Chondrocyte (in vitro differentiated cells): ENCODE data around the gene DMKN. TPM values are rescaled to one million over a fixed set of nuclear protein-coding genes. Genes with fewer than 3 reads are reported as not detected.

Experiments
- DNase-seq: peaks from one replicate; pipeline ENCODE4 v3.0.0; 2021; ENCODE audit warnings: mixed read lengths, low spot score
- H3K27ac Mint-ChIP-seq: one replicate; pipeline ENCODE4 v1.8.0; 2021; ENCODE audit warnings: mild to moderate bottlenecking, moderate library complexity, mixed read lengths; ENCODE audit not compliant: unreplicated experiment
- H3K27me3 Mint-ChIP-seq: 2 replicates; pipeline ENCODE4 v1.8.0; 2021; ENCODE audit warnings: low read depth, mixed read lengths
- H3K36me3 Mint-ChIP-seq: 2 replicates; pipeline ENCODE4 v1.8.0; 2021; ENCODE audit warnings: low read depth, mixed read lengths
- H3K4me1 Mint-ChIP-seq: 2 replicates; pipeline ENCODE4 v1.8.0; 2021; ENCODE audit warnings: low read depth, mild to moderate bottlenecking, mixed read lengths
- H3K4me3 Mint-ChIP-seq: one replicate; pipeline ENCODE4 v1.8.0; 2021; ENCODE audit warnings: mild to moderate bottlenecking, moderate library complexity, mixed read lengths; ENCODE audit not compliant: unreplicated experiment
- H3K9me3 Mint-ChIP-seq: 2 replicates; pipeline ENCODE4 v1.8.0; 2021; ENCODE audit warnings: low read depth, mixed read lengths
- long read RNA-seq: library from polyadenylated mRNA; stranded (forward); transcript quantifications from one replicate; pipeline ENCODE4 v2.0.0, GENCODE V29; 2021
- total RNA-seq: library from RNA; stranded (reverse); gene quantifications from 3 replicates; pipeline ENCODE4 v1.2.1, GENCODE V29; 2021
- TF ChIP-seq, protein P1 (sequence below): fragments of 200-600 bp; sonication (generic); IDR thresholded peaks from 2 replicates; pipeline ENCODE4 v1.5.0; 2021; ENCODE audit warnings: antibody characterized with exemption, mild to moderate bottlenecking, moderate library complexity

The DMKN gene, protein sequence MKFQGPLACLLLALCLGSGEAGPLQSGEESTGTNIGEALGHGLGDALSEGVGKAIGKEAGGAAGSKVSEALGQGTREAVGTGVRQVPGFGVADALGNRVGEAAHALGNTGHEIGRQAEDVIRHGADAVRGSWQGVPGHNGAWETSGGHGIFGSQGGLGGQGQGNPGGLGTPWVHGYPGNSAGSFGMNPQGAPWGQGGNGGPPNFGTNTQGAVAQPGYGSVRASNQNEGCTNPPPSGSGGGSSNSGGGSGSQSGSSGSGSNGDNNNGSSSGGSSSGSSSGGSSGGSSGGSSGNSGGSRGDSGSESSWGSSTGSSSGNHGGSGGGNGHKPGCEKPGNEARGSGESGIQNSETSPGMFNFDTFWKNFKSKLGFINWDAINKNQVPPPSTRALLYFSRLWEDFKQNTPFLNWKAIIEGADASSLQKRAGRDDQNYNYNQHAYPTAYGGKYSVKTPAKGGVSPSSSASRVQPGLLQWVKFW
- total RNA-seq: 1.3 to 2.1 TPM in 2 of 3 replicates, not detected in the other
- long read RNA-seq, partial matches to known transcripts: 0 of 1 reads
- long read RNA-seq, other reads (novel, unspliced or antisense): 1 of 1 reads

DNA sequence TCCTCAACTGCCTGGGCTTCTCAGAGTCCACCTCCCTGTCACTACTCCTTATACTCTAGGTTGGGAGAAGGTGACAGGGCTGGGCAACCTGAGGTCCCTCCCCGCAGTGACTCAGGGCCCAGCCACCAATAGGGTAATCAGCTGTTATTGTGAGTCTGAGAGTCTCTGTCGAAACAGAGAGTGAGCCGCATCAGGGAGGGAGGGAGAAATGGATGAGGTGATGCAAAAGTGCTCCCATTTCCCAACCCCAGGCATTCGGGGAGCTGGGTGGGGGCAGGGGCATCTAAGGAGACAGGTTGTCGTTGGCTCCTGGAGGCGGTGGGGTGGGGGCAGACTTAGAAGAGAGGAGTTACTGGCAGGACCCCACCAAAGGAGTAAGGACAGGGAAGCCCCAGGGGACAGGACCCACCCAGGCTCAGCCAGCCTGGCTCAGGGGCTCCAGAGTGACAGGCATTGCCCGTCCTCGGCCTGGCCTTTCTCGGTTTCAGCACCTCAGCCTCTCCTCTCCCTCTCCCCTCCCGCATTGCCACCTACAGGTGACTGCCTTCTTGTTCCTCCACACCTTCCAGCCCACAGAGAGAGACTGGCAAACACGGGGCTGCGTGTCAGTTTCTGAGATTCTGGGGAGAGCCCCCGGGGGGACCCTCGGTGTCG is at the start of gene DMKN:
Gene DMKN, minus strand, starts transcription at position 22 of the 654 bp plus-strand sequence. CDS start 174 bp downstream, outside the sequence.
- DNase-seq: no peak
- TF ChIP-seq, protein P1, sequence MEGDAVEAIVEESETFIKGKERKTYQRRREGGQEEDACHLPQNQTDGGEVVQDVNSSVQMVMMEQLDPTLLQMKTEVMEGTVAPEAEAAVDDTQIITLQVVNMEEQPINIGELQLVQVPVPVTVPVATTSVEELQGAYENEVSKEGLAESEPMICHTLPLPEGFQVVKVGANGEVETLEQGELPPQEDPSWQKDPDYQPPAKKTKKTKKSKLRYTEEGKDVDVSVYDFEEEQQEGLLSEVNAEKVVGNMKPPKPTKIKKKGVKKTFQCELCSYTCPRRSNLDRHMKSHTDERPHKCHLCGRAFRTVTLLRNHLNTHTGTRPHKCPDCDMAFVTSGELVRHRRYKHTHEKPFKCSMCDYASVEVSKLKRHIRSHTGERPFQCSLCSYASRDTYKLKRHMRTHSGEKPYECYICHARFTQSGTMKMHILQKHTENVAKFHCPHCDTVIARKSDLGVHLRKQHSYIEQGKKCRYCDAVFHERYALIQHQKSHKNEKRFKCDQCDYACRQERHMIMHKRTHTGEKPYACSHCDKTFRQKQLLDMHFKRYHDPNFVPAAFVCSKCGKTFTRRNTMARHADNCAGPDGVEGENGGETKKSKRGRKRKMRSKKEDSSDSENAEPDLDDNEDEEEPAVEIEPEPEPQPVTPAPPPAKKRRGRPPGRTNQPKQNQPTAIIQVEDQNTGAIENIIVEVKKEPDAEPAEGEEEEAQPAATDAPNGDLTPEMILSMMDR: no peak
- Mint-ChIP-seq H3K9me3 (no peaks in the 10 kb centered on the region), H3K27ac (no peak within 1 kb of the TSS), H3K36me3 (no peaks in the 10 kb centered on the region), H3K27me3 (peaks cover 34% of the 10 kb centered on the region), H3K4me3 (no peak within 1 kb of the TSS), H3K4me1 (peaks cover 27% of the 10 kb centered on the region)

DNA sequence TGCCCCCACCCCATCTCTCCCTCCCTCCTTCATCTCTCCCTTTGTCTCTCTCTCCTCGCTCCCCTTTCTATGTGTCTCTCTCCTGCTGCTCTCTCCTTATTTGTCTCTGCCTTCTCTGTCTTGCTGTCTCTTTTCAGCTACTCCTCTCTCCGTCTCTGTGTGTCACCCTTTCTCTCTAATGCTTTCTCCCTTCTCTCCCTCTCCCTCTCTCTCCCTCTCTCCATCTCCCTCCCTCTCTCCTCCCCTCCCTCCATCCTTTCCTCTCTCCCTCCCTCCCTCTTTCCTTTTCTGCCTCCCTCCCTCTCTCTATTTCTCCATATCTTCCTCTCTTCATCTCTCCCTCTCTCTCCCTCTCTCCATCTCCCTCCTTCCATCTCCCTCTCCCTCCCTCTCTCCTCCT is 49.3 kb upstream of the DMKN start:
- TF ChIP-seq, protein P1: no peak
- no peak for DNase-seq
- Mint-ChIP-seq H3K27me3 (peaks cover 43% of the 10 kb centered on the region), H3K27ac (no peak overlapping the region), H3K36me3 (no peaks in the 10 kb centered on the region), H3K4me3 (no peak overlapping the region), H3K4me1 (peaks cover 2% of the 10 kb centered on the region), H3K9me3 (no peaks in the 10 kb centered on the region)

DNA sequence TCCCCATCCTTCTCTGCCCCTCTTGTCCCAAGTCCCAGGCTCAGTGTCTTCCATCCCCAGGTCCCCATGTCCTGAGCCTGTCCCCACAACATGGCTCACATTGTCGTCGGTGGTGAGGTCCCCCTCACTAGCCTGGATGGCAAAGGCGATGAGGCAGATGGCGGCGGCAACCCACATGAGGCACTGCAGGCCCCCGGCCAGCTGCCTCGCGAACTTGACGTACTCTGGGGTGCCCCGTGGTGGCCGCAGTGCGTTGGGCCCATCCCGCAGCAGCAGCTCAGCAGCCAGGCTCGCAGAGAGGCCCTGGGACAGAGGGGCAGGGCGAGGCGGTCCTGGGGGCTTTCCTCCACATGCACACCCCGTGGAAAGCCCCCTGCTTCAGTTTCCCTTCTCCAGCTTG is 48.9 kb upstream of the DMKN start:
- TF ChIP-seq, protein P1: no peak
- Mint-ChIP-seq H3K27me3 (peaks cover 44% of the 10 kb centered on the region), H3K36me3 (no peaks in the 10 kb centered on the region), H3K4me3 (no peak overlapping the region), H3K27ac (no peak overlapping the region), H3K4me1 (peaks cover 4% of the 10 kb centered on the region), H3K9me3 (no peaks in the 10 kb centered on the region)
- no peak for DNase-seq

DNA sequence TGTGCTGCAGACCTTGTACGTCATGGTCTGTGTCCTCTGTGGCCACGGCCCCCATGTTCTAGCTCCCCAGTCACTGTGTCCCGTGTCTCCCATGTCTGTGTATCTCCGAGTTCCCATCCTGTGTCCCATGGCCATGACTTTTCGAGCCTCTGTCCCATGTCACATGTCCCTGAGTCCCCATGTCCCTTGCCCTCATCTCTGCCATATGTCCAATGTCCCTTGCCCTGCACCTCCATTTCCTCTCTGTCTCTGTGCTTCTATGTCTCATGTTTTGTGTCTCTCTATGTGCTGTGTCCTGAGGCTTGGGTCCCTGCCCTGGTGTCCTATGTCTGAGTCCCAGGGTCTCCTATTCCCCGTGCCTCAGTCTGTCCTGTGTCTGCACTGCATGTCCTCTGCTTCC is 48.0 kb upstream of the DMKN start:
- Mint-ChIP-seq H3K27ac (no peak overlapping the region), H3K4me1 (peaks cover 4% of the 10 kb centered on the region), H3K9me3 (no peaks in the 10 kb centered on the region), H3K4me3 (no peak overlapping the region), H3K36me3 (no peaks in the 10 kb centered on the region), H3K27me3 (peaks cover 41% of the 10 kb centered on the region)
- TF ChIP-seq, protein P1: no peak
- no peak for DNase-seq

DNA sequence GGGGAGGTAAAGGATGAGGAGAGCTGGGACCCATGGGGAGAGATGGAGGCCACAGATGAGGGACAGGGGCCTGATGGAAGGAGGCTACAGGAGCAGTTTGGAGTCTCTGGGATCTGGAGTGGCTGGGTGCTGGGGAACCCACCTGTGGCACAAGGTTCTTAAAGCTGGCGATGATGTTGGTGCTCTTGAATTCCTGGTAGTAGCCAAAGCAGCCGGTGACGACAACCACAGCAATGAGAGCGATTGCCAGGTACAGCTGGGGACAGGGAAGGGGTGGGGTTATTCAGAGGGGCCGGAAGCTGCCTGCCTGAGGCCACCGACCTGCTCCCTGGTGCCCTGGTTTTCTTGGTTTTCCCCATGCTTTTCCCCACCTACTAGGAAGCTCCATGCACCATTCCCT is 47.2 kb upstream of the DMKN start:
- Mint-ChIP-seq H3K4me3 (no peak overlapping the region), H3K9me3 (no peaks in the 10 kb centered on the region), H3K27me3 (peaks cover 41% of the 10 kb centered on the region), H3K27ac (no peak overlapping the region), H3K4me1 (peaks cover 4% of the 10 kb centered on the region), H3K36me3 (no peaks in the 10 kb centered on the region)
- TF ChIP-seq, protein P1: no peak
- no peak for DNase-seq
